HG02943 (cell line): Measurements from ENCODE around the gene GGTLC3.
A peak's percentile ranks its signal among the peaks of the same experiment; 100 is the strongest.
"Not testable (repeated sequence)": the region's sequence is repeated elsewhere in the genome, so short reads cannot be mapped to it uniquely, and the experiment has no call there.

Source experiments
- ATAC-seq: cut with Tn5 transposase; IDR thresholded peaks from one replicate; pipeline ENCODE4 v1.9.1; 2021; ENCODE audit warnings: mild to moderate bottlenecking, low read depth, moderate library complexity; ENCODE audit not compliant: unreplicated experiment

The GGTLC3 gene

GRCh38 chr22:18518061-18518460 is at the start of gene GGTLC3:
Gene GGTLC3 (minus strand): TSS chr22:18518161. CDS start chr22:18517897, 264 bp downstream.
- not testable (repeated sequence) for ATAC-seq

GRCh38 chr22:18560099-18560974 is 42.4 kb upstream of the GGTLC3 start:
- not testable (repeated sequence) for ATAC-seq

GRCh38 chr22:18558939-18559338 is 41.0 kb upstream of the GGTLC3 start:
- not testable (repeated sequence) for ATAC-seq

GRCh38 chr22:18558516-18558915 is 40.6 kb upstream of the GGTLC3 start:
- not testable (repeated sequence) for ATAC-seq

- ATAC-seq = not testable (repeated sequence)
Measured at GRCh38 chr22:18554280-18555256, 36.6 kb upstream of the GGTLC3 start.

- not testable (repeated sequence) for ATAC-seq
Measured at GRCh38 chr22:18552839-18553597, 35.1 kb upstream of the GGTLC3 start.

- not testable (repeated sequence) for ATAC-seq
Measured at GRCh38 chr22:18551046-18551445, 33.1 kb upstream of the GGTLC3 start.

GRCh38 chr22:18549458-18550179 is 31.7 kb upstream of the GGTLC3 start:
- not testable (repeated sequence) for ATAC-seq

GRCh38 chr22:18544615-18545014 is 26.7 kb upstream of the GGTLC3 start:
- not testable (repeated sequence) for ATAC-seq

GRCh38 chr22:18543400-18543799 is 25.4 kb upstream of the GGTLC3 start:
- not testable (repeated sequence) for ATAC-seq

GRCh38 chr22:18539994-18540393 is 22.0 kb upstream of the GGTLC3 start:
- ATAC-seq = not testable (repeated sequence)

- ATAC-seq = not testable (repeated sequence)
Measured at GRCh38 chr22:18534315-18534714, 16.4 kb upstream of the GGTLC3 start.

- not testable (repeated sequence) for ATAC-seq
Measured at GRCh38 chr22:18533633-18534032, 15.7 kb upstream of the GGTLC3 start.

GRCh38 chr22:18529416-18530145 is 11.6 kb upstream of the GGTLC3 start:
- ATAC-seq = peak; percentile 7

GRCh38 chr22:18528597-18529415 is 10.8 kb upstream of the GGTLC3 start:
- ATAC-seq = peak; percentile 70

GRCh38 chr22:18527752-18528596 is 10.0 kb upstream of the GGTLC3 start, which contains the start of gene TMEM191B:
Gene TMEM191B (plus strand): TSS chr22:18527802. CDS start chr22:18527981, 179 bp downstream.
- peak; percentile 20 for ATAC-seq

- not testable (repeated sequence) for ATAC-seq
Measured at GRCh38 chr22:18523328-18523727, 5.4 kb upstream of the GGTLC3 start.
